GM19240 (cell line): ENCODE results near the gene ATOH8.
"Not testable (repeated sequence)": the region's sequence is repeated elsewhere in the genome, so short reads cannot be mapped to it uniquely, and the experiment has no call there.

Experiments
- DNase-seq: peaks from one replicate; pipeline ENCODE4 v3.0.0; 2011; ENCODE audit warnings: low spot score; ENCODE audit not compliant: insufficient read length

The ATOH8 gene

GRCh38 chr2:85826990-85827878 is 73.4 kb downstream of the ATOH8 start:
- DNase-seq = peak; percentile 54

- DNase-seq = no peak
These were observed 74.2 kb downstream of the ATOH8 start for GRCh38 chr2:85827879-85828569.

- DNase-seq = no peak
These were observed 74.9 kb downstream of the ATOH8 start for GRCh38 chr2:85828725-85829124.

GRCh38 chr2:85829394-85829793 is 75.6 kb downstream of the ATOH8 start:
- DNase-seq = not testable (repeated sequence)

GRCh38 chr2:85830645-85831044 is 76.9 kb downstream of the ATOH8 start:
- DNase-seq = no peak

- no peak for DNase-seq
These were observed 77.9 kb downstream of the ATOH8 start for GRCh38 chr2:85831735-85832134.

GRCh38 chr2:85834466-85834865 is 80.7 kb downstream of the ATOH8 start:
- no peak for DNase-seq
